Activated CD8-positive, alpha-beta memory T cell treated with anti-CD3 and anti-CD28 coated beads for 4 hours (primary cell): ENCODE measurements around the gene ATP6V1G2.
"Not testable (repeated sequence)": the region's sequence is repeated elsewhere in the genome, so short reads cannot be mapped to it uniquely, and the experiment has no call there.

Source experiments
- DNase-seq, 2 donors: peaks; one replicate each; pipeline ENCODE4 v3.0.0-alpha.2; 2020; ENCODE audit warnings: low read depth in 2 of 2

The ATP6V1G2 gene

DNA sequence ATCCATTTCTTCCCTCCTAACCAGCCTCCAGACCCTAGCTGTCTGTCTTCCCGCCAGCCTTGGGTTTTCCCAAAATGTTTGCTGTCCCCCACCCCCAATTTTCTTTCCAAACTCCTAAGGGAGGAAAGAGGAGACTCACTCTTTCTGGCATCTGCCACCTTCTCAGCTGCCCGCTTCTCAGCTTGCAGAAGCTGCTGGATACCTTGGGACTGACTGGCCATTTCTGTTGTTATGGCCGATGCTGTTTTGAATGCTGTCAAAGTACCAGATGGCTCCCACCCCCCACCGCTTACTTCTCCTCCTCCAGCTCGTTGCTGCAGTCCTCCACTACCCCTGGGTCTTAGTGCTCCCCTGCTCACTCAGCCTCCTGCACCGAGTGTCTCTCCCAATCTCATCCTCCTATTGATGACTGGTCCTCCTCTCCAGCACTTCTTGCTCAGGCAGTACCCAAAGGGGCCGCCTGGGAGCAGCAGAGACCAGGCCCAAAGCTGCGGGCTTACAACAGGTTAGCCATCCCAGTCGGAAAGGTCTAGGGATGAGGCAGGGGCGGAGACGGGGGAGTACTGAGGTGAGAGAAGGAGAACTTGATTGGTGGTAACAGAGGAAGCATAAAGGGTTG, at the start of gene ATP6V1G2:
Gene ATP6V1G2 (minus strand): TSS at position 270 of the 619 bp plus-strand sequence. CDS start 49 bp downstream, at position 221.
- DNase-seq: peak; percentile 69 to 74

DNA sequence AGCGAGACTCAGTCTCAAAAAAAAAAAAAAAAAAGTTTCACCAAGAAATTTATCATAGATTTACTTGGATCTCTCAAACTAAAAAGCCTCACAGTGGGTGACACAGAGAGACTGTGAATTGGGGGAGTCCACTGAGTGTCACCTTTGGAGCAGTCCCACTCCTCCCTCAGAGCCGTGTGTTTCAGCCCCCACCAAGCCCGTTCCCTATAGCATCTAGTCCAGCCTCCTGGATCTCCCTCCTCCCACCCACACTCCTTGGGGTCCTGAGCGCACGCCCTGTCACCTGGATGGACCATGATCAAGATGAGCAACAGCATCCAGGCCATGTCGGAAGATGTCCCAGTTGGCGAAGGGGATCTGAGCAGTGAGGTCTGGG, 46.0 kb upstream of the ATP6V1G2 start:
- no peak for DNase-seq

DNA sequence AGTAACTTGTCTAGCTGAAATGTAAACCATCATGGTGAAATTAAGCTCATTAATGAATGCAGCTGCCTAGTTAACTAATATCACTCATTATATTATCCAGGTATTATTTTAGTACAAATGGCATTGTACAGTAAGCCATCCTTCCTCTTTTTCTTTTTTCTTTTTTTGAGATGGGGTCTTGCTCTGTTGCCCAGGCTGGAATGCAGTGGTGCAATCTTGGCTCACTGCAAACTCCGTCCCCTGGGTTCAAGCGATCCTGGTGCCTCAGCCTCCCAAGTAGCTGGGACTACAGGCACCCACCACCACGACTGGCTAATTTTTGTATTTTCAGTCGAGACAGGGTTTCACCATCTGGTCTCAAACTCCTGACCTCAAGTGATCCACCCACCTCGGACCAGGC, 44.3 kb upstream of the ATP6V1G2 start:
- DNase-seq: not testable (repeated sequence)

DNA sequence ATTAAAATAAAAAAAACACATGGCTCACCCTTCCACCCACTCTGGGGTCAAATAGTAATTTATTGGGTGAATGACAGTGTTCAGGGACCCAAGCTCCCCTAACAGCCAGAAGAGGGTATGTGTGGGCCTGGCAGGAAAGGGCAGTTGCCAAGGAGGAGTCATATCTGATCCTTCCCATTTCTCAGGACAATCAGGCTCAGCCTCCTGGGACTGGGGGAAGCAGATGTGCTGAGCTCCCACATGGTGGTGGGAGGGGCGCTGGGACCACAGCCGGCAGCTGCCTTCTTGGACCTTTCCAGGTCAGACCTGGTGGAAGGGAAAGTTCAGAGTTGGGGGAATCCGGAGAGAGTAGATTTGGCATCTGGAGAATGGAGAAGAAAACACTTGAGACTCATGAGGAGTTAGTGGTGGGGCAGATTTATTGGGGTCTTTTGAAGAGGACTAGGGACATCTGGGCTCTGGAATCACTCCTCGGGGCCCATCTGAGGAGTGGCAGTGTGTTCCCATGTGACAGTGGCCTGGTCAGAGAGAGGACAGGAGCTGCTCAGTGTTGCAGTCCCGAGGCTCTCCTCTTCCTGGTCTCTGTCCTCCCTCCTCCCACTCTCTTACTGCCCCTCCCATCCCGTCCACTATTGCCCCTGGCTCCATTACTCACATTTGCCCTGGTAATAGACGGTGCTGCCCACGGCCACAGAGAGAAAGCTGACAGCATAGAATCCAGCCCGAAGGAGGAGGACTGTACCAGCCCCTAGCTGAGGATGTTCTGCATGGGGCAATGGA, 42.7 kb upstream of the ATP6V1G2 start:
- no peak for DNase-seq

DNA sequence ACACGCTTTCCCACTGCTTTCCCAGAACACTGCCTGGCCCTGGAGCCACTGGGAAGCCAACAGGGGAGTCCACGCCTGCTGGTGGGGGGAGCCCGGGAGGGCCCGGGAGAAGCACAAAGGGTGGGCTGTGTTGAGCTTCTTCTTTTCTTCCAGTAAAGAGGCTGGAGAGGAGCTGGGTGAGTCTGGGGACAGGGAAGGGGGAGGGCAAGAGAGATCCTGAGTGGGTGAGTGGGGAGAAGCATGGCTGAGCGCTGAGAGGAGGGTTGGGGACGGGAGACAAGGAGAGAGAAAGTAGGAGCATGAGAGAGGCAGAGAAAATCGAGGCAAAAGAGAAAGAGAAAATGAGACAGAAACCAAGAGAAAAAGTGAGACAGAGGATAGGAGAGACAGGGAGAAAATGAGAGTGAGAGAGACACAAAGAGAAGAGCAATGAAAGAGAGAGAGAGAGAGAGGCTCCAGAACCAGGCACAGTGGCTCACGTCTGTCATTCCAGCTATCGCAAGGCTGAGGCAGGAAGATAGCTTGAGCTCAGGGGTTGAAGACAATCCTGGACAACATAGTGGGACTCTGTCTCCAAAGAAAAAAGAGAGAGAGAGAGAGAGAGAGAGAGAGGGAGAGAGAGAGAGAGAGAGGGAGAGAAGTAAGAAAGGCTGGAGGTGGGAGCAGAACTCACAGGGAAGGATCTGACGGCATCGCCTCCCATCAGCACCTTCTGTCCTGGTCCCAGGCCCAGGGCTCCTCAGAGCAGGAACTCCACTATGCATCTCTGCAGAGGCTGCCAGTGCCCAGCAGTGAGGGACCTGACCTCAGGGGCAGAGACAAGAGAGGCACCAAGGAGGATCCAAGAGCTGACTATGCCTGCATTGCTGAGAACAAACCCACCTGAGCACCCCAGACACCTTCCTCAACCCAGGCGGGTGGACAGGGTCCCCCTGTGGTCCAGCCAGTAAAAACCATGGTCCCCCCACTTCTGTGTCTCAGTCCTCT, 41.7 kb upstream of the ATP6V1G2 start:
- DNase-seq: no peak

DNA sequence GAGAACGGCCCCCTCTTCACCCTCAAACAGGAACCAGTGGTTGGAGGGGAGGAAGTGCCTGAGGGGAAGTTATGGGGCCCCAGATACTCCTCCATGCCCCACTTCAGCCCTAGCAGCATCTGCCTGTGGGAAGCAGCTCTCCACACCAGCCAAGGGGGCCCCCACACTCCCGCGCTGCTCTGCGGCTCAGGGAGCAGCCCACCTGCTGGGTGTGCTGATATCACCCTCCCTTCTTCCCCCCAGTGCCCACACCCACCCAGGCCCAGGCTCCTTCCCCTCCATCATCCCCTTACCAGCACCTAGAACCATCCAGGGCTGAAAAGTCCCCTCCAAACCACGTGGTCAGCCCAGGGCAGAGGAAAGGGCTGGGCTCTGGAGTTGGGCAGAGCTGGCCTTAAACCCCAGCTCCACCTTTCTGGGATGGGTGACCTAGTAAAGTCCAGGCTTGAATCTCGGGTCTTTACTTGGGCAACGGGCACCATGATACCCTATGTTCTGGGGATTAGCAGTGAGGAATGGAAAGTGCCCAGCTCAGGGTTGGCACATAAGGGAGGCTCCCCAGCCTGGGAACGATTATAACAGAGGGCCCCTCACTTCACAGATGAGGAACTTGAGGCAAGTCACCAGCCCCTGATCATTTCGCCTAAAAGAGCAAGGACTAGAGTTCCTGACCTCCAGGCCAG, 40.3 kb upstream of the ATP6V1G2 start:
- DNase-seq: no peak

DNA sequence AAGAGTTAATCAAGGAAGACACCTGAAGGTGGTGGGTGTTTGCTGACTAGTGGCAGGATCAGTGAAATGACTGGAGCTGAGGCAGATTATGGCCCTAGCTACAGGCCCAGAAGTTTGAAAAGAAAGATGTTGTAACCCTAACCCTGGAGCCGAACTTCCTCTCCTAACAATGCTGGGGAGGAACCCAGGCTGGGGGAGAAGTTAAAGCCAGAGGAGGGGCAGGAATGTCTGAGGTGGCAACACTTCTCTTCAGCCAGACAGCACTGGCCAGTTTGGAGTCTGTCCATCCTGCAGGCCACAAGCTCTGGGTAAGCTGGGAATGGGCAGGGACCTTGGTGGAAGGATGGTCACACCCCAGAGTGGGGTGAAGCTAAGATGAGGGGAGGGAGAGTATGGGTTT, 39.6 kb upstream of the ATP6V1G2 start, which contains the start of gene LST1:
Gene LST1 (plus strand): TSS at position 270 of the 400 bp plus-strand sequence. CDS start 1,023 bp downstream, outside the sequence.
- DNase-seq: no peak

DNA sequence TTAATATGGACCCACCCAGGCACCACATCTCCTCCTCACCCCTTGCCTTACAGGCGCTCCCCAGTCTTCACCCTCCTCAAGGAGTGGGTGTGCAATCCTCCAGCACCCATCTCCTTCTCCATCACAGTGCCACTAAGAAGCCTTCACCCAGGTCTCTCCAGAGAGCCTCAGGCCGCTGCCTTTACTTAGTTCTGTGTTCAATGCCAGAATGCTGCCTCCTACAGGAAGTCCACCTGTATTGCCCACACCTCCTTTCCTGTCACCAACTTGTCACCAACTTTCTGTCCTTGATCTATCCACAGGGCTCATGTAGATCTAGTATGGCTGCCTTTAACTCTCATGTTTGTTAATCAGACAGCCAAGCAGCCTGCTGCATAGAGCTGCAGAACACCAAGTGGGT, 39.1 kb upstream of the ATP6V1G2 start:
- DNase-seq: no peak

DNA sequence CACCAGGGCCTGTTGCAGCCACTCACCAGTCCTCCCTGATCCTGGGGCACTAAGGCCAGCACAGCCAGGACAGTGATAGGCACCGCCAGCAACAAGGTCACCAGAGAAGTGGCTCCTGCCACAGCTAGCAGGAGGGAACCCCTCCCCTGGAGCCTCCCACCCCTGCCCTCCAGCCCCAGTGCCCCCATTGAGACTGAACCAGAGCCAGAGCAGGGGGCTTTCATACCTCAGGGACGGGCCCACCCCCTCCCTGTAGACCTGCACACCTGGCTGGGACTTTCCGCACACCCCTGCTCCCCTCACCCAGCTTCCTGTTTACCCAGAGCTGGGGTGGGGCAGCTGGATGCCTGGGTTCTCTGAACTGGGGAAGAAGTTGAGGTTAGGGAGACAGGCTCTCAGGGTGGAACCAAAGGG, 35.8 kb upstream of the ATP6V1G2 start, which contains the start of gene LTB:
Gene LTB (minus strand): TSS at position 195 of the 414 bp plus-strand sequence. CDS start 7 bp downstream, at position 188.
- DNase-seq: no peak

DNA sequence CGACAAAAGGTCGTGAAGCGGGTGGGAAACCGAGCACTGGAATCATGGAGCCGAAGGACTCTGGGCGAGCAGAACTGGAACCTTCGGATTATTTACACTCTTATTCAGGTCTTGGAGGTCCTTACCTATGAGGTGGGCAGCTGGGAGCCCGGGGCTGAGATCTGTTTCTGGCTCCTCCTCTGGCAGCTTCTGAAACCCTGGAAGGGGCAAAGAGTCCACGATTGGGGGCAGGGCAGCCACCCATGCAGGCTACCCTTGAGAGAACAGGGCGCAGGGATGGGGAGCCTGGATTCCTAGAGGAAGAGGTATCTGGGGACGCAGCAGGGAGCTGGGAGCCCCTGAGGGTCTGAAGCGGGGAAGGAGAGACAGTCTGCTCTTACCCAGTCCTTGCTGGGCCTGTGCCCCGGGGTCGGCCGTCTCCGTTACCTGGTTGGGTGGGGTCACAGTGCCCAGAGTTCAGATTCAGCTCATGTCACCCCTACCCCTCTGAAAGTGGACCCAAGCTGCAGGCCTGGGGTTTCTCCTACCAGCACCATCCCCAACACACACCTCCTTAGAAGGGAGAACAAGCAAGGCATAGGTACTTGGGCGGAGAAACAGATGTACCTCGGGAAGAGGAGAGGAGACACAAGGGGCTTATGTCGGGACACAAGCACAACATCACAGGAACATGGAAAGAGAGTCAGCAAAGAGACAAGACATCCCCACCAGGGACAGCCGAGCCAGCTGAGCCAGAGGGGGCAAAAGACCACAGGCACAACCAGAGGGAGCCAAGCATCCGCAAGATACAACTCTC, 35.2 kb upstream of the ATP6V1G2 start:
- no peak for DNase-seq

DNA sequence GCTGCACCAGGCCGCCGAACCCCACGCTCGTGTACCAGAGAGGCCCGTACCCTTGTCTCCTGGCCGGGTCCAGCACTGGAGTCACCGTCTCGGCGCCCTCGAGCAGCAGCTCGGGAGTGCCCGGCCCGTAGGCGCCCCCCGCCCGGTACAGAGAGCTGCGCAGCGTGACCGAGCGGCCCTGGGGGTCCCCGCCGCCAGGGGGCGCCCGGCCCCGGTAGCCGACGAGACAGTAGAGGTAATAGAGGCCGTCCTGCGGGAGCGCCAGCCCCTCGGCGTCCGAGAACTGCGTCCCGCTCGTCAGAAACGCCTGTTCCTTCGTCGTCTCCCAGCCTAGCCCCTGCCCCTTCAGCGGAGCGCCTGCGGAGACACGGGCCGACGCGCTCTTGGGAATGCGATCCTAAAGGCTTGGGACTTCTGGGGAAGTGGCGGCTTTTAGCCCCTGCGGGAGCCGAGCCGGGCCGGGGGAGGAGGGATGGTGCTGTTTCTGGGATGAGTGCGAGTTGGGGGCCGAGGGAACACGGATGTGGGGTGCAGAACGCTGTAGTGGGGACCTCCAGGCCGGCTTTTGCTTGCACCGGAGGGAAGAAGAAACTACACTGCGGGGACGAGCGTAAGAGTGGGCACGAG, 34.5 kb upstream of the ATP6V1G2 start:
- peak; percentile 75 to 83 for DNase-seq

DNA sequence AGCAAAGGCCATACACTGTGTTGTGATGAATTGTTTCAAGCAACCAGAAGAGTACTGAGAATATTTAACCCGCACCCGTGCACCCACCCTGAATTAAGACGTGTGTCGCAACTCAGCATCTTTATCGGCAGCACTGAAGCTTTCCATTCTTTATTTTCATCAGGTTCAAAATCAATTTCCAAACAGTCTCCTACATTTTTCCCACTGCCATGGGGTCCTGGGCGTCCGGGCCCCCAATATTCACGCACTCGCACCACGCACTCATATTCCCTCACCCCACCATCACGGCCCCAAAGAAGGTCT, 34.0 kb upstream of the ATP6V1G2 start:
- DNase-seq: no peak

DNA sequence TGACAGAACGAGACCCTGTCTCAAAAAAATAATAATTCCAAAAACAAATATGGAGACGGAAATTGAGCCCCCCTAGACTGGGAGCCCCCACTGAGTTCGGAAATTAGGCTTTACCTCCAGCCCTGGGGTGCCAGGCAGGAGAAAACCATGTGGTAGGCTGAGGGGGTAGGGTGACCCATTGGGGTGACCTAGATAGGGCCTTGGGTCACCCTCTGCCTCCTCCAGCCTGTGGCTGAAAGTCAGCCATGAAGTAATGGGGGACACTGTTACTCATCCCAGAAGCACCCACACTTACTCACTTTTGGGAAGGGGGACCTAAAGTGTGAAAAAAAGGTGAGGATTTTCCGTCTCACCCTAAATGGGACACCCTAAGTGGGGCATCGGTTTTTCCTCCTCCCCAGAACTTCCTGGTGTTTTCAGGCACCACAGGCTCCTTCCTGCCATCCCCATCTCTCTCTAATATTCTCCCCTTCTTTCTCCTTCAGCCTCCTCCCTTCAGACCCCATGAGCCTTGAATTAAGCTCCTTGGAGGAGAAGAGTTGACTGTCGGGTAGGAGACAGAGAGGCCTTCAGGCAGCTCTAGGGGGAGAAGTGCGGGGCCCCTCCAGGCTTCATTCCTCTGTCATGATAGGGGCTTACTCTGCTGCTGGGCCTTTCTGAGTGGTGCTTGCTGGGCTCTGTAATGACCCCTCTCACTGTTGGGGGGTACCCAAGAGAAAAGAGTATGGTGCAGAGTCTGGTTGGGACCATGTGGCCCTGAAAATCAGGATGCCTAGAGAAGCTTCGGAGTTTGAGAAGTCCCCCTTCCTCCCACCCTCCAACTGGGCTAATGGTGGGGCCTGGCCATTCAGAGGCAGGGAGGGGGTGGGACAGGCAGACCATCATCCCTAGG, 33.4 kb upstream of the ATP6V1G2 start:
- DNase-seq: no peak

DNA sequence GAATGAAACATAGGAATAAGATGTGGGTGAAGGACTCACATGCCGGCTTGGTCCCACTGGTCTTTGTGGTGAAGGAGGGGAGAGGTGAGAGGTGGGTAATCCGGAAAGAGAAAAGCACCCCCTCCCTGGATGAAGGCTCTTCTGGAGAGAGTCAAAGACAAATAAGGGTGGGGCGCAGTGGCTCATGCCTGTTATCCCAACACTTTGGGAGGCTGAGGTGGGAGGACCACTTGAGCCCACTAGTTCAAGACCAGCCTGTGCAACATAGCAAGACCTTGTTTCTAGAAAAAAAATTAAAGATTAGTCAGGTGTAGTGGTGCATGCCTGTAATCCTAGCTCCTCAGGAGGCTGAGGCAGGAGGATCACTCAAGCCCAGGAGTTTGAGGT, 32.7 kb upstream of the ATP6V1G2 start:
- no peak for DNase-seq

DNA sequence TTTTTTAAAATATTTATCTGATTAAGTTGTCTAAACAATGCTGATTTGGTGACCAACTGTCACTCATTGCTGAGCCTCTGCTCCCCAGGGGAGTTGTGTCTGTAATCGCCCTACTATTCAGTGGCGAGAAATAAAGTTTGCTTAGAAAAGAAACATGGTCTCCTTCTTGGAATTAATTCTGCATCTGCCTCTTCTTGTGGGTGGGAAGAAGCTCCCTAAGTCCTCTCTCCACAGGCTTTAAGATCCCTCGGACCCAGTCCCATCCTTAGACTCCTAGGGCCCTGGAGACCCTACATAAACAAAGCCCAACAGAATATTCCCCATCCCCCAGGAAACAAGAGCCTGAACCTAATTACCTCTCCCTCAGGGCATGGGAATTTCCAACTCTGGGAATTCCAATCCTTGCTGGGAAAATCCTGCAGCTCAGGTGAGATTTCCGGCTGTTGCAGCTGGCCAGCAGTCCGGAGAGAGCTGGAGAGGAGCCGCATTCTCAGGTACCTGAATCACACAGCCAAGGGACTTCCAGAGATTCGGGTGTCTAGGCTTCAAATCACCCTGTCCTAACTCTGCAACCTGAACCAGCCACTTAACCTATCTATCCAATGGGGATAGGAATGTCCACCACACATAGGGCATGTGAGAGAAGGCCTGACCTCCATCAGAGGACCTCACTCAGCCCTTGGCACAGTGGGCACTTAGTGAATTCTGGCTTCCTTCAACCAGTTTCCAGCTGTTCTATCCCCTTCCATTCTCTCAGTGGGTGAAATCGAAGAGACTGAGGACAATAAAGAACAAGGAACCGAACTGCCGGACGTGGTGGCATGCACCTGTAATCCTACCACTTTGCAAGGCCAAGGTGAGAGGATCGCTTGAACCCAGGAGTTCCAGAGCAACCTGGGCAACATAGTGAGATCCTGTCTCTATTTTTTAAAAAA, 32.0 kb upstream of the ATP6V1G2 start:
- no peak for DNase-seq

DNA sequence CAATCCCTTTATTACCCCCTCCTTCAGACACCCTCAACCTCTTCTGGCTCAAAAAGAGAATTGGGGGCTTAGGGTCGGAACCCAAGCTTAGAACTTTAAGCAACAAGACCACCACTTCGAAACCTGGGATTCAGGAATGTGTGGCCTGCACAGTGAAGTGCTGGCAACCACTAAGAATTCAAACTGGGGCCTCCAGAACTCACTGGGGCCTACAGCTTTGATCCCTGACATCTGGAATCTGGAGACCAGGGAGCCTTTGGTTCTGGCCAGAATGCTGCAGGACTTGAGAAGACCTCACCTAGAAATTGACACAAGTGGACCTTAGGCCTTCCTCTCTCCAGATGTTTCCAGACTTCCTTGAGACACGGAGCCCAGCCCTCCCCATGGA, 31.2 kb upstream of the ATP6V1G2 start:
- DNase-seq: no peak

DNA sequence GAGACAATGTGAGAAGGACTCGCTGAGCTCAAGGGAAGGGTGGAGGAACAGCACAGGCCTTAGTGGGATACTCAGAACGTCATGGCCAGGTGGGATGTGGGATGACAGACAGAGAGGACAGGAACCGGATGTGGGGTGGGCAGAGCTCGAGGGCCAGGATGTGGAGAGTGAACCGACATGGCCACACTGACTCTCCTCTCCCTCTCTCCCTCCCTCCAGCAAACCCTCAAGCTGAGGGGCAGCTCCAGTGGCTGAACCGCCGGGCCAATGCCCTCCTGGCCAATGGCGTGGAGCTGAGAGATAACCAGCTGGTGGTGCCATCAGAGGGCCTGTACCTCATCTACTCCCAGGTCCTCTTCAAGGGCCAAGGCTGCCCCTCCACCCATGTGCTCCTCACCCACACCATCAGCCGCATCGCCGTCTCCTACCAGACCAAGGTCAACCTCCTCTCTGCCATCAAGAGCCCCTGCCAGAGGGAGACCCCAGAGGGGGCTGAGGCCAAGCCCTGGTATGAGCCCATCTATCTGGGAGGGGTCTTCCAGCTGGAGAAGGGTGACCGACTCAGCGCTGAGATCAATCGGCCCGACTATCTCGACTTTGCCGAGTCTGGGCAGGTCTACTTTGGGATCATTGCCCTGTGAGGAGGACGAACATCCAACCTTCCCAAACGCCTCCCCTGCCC, 30.6 kb upstream of the ATP6V1G2 start:
- DNase-seq: no peak
